GM12891 (cell line): ENCODE results near the gene NBPF1.
A peak's percentile ranks its signal among the peaks of the same experiment; 100 is the strongest.
"Not testable (repeated sequence)": the region's sequence is repeated elsewhere in the genome, so short reads cannot be mapped to it uniquely, and the experiment has no call there.

Experiments
- DNase-seq: peaks from one replicate; pipeline ENCODE4 v3.0.0; 2011; ENCODE audit warnings: low spot score; ENCODE audit not compliant: insufficient read length
- FAIRE-seq: peaks from 2 replicates; lab custom pipeline; 2011; peaks lifted over from hg19 to GRCh38; lab: Jason Lieb, UNC
- POU2F2 ChIP-seq: IDR thresholded peaks from 2 replicates; pipeline ENCODE4 v1.6.1; 2011; ENCODE audit warnings: low read depth, mild to moderate bottlenecking, control low read depth, low read length, moderate library complexity
- SPI1 ChIP-seq: IDR thresholded peaks from 2 replicates; pipeline ENCODE4 v1.6.1; 2011; ENCODE audit warnings: low read depth, low read length, control low read depth

Gene NBPF1

GRCh38 chr1:16587639-16588038, 25.7 kb downstream of the NBPF1 start:
- not testable (repeated sequence) for DNase-seq, FAIRE-seq

GRCh38 chr1:16565324-16565723, 48.0 kb downstream of the NBPF1 start:
- not testable (repeated sequence) for FAIRE-seq, DNase-seq

- not testable (repeated sequence) for FAIRE-seq, DNase-seq
These were observed 52.3 kb downstream of the NBPF1 start for GRCh38 chr1:16561035-16561434.

GRCh38 chr1:16560498-16560897, 52.9 kb downstream of the NBPF1 start:
- DNase-seq, FAIRE-seq: not testable (repeated sequence)

GRCh38 chr1:16559688-16560087, 53.7 kb downstream of the NBPF1 start:
- FAIRE-seq, DNase-seq: not testable (repeated sequence)

- FAIRE-seq = not testable (repeated sequence)
These were observed 56.3 kb downstream of the NBPF1 start for GRCh38 chr1:16557034-16557433.

GRCh38 chr1:16553244-16553643, 60.1 kb downstream of the NBPF1 start:
- not testable (repeated sequence) for DNase-seq, FAIRE-seq

More at GRCh38 chr1:16557034-16557433, 56.3 kb downstream of the NBPF1 start:
- not testable (repeated sequence) for DNase-seq

GRCh38 chr1:16550212-16550918, 63.0 kb downstream of the NBPF1 start:
- not testable (repeated sequence) for DNase-seq, FAIRE-seq

- DNase-seq, FAIRE-seq: not testable (repeated sequence)
These were observed 63.8 kb downstream of the NBPF1 start for GRCh38 chr1:16549545-16549944.

- not testable (repeated sequence) for DNase-seq, FAIRE-seq
These were observed 65.7 kb downstream of the NBPF1 start for GRCh38 chr1:16547502-16548241.

GRCh38 chr1:16545682-16546095, 67.7 kb downstream of the NBPF1 start:
- DNase-seq, FAIRE-seq: not testable (repeated sequence)

GRCh38 chr1:16540421-16540893, 72.9 kb downstream of the NBPF1 start:
- DNase-seq, FAIRE-seq: not testable (repeated sequence)
- TF ChIP-seq SPI1 = peak; percentile 53
- 0 out of 2 replicates have a peak, but pooled peaks have one; percentile 37 for TF ChIP-seq POU2F2

- DNase-seq, FAIRE-seq: not testable (repeated sequence)
These were observed 75.8 kb downstream of the NBPF1 start for GRCh38 chr1:16537528-16537927.

GRCh38 chr1:16536796-16537195, 76.6 kb downstream of the NBPF1 start:
- DNase-seq, FAIRE-seq: not testable (repeated sequence)

- FAIRE-seq = not testable (repeated sequence)
These were observed 77.5 kb downstream of the NBPF1 start for GRCh38 chr1:16535898-16536297.

GRCh38 chr1:16535487-16535886, 77.9 kb downstream of the NBPF1 start:
- not testable (repeated sequence) for FAIRE-seq, DNase-seq

More at GRCh38 chr1:16535898-16536297, 77.5 kb downstream of the NBPF1 start:
- not testable (repeated sequence) for DNase-seq

- not testable (repeated sequence) for DNase-seq, FAIRE-seq
These were observed 78.4 kb downstream of the NBPF1 start for GRCh38 chr1:16534829-16535456.

GRCh38 chr1:16534239-16534828, 79.0 kb downstream of the NBPF1 start:
- FAIRE-seq, DNase-seq: not testable (repeated sequence)
